Posterior vena cava (tissue), 2 donors: ENCODE results near the gene SUSD3. TPM values are rescaled to one million over a fixed set of nuclear protein-coding genes. Genes with fewer than 3 reads are reported as not detected.

Source experiments
- DNase-seq: peaks from one replicate; pipeline ENCODE4 v3.0.0-alpha.2; 2020; ENCODE audit warnings: low spot score
- intact Hi-C, 2 donors: fragments of 100-400 bp; cut with DNase I; formaldehyde crosslinking; loops; one replicate each; pipeline versions ENCODE4 v1.14.1 to v1.14.2; 2022 to 2023
- total RNA-seq, 2 donors: library from RNA; stranded (reverse); fragmentation: NEBNext Ultra II Directional; extraction: Animal tissue kit (Norgen Biotek cat#: 25700); gene quantifications; one replicate each; pipeline ENCODE4 v1.2.1, GENCODE V29; 2021
- donor health status: DM: yes; HTN: yes; CAD: no.
- donor health status: DM: yes; HTN: yes; CAD: no.

Gene SUSD3
- total RNA-seq, 2 donors from 2014 or later = 1.4 to 5.2 TPM

- intact Hi-C loops = no loop called here
- DNase-seq = no peak
These were observed 31.9 kb upstream of the SUSD3 start for GRCh38 chr9:93026640-93027039.

GRCh38 chr9:93027750-93028149 is 30.8 kb upstream of the SUSD3 start:
- DNase-seq = no peak
- intact Hi-C loops = no loop called here

- intact Hi-C loops = no loop called here
- DNase-seq = no peak
These were observed 30.0 kb upstream of the SUSD3 start for GRCh38 chr9:93028448-93029006.

- intact Hi-C loops = no loop called here
- no peak for DNase-seq
These were observed 27.6 kb upstream of the SUSD3 start for GRCh38 chr9:93030642-93031628.

GRCh38 chr9:93031629-93032430 is 26.7 kb upstream of the SUSD3 start:
- DNase-seq = no peak
- intact Hi-C loops = no loop called here

GRCh38 chr9:93032545-93032944 is 26.0 kb upstream of the SUSD3 start:
- intact Hi-C loops = no loop called here
- DNase-seq = no peak

- intact Hi-C loops = no loop called here
These were observed 25.0 kb upstream of the SUSD3 start for GRCh38 chr9:93033531-93033930.

GRCh38 chr9:93035106-93035660 is 23.3 kb upstream of the SUSD3 start:
- intact Hi-C loops = no loop called here
- DNase-seq = no peak

More at GRCh38 chr9:93033531-93033930, 25.0 kb upstream of the SUSD3 start:
- no peak for DNase-seq

GRCh38 chr9:93035821-93036351 is 22.6 kb upstream of the SUSD3 start:
- intact Hi-C loops = no loop called here
- DNase-seq = no peak

- intact Hi-C loops = no loop called here
These were observed 21.5 kb upstream of the SUSD3 start for GRCh38 chr9:93036887-93037475.

GRCh38 chr9:93037476-93037971 is 21.0 kb upstream of the SUSD3 start:
- intact Hi-C loops = no loop called here
- no peak for DNase-seq

More at GRCh38 chr9:93036887-93037475, 21.5 kb upstream of the SUSD3 start:
- no peak for DNase-seq

GRCh38 chr9:93038918-93039317 is 19.6 kb upstream of the SUSD3 start:
- intact Hi-C loops = no loop called here
- no peak for DNase-seq

GRCh38 chr9:93039456-93039855 is 19.0 kb upstream of the SUSD3 start:
- DNase-seq = no peak
- intact Hi-C loops = no loop called here

- intact Hi-C loops = no loop called here
These were observed 18.5 kb upstream of the SUSD3 start for GRCh38 chr9:93039976-93040375.

GRCh38 chr9:93040409-93040808 is 18.1 kb upstream of the SUSD3 start:
- intact Hi-C loops = no loop called here
- DNase-seq = no peak

More at GRCh38 chr9:93039976-93040375, 18.5 kb upstream of the SUSD3 start:
- DNase-seq = no peak

GRCh38 chr9:93041108-93041802 is 17.2 kb upstream of the SUSD3 start:
- intact Hi-C loops = no loop called here
- DNase-seq = no peak

GRCh38 chr9:93043122-93043521 is 15.4 kb upstream of the SUSD3 start:
- intact Hi-C loops = no loop called here
- DNase-seq = no peak

GRCh38 chr9:93045521-93045920 is 13.0 kb upstream of the SUSD3 start:
- no peak for DNase-seq
- intact Hi-C loops = no loop called here
